Central memory CD8-positive, alpha-beta T cell (primary cell): ENCODE measurements around the gene CSF1R.

Source experiments
- ATAC-seq: fragments of 150-1000 bp; cut with Tn5 transposase; replicated peaks from 2 replicates; pipeline ENCODE4 v1.10.0; 2022; ENCODE audit warnings: mild to moderate bottlenecking, moderate FRiP score, moderate number of reproducible peaks; ENCODE audit not compliant: poor library complexity, severe bottlenecking; ENCODE audit errors: extremely low read depth
- DNase-seq, 2 donors: peaks; one replicate each; pipeline ENCODE4 v3.0.0; 2021; ENCODE audit warnings: low spot score in 2 of 2
- H3K27ac Mint-ChIP-seq: one replicate; pipeline ENCODE4 v1.8.0; 2022; ENCODE audit warnings: low read depth, mild to moderate bottlenecking, moderate library complexity, mixed read lengths
- H3K27me3 Mint-ChIP-seq: one replicate; pipeline ENCODE4 v1.8.0; 2022; ENCODE audit warnings: mixed read lengths
- H3K36me3 Mint-ChIP-seq: one replicate; pipeline ENCODE4 v1.8.0; 2022; ENCODE audit warnings: mild to moderate bottlenecking, moderate library complexity, mixed read lengths; ENCODE audit not compliant: insufficient read depth
- H3K4me1 Mint-ChIP-seq: one replicate; pipeline ENCODE4 v1.8.0; 2022; ENCODE audit warnings: mixed read lengths
- H3K4me3 Mint-ChIP-seq: one replicate; pipeline ENCODE4 v1.8.0; 2022; ENCODE audit warnings: mild to moderate bottlenecking, moderate library complexity, mixed read lengths
- H3K9me3 Mint-ChIP-seq: one replicate; pipeline ENCODE4 v1.8.0; 2022; ENCODE audit warnings: mixed read lengths

Gene CSF1R

GRCh38 chr5:150014456-150014855, 71.9 kb downstream of the CSF1R start:
- H3K27ac Mint-ChIP-seq, result no peak overlapping the region
- DNase-seq (no peak), ATAC-seq (no peak)
- H3K4me3 Mint-ChIP-seq, result no peak overlapping the region
- H3K36me3 Mint-ChIP-seq, result peaks cover 58% of the 10 kb centered on the region
- H3K9me3 Mint-ChIP-seq, result no peaks in the 10 kb centered on the region
- H3K4me1 Mint-ChIP-seq, result no peaks in the 10 kb centered on the region
- H3K27me3 Mint-ChIP-seq, result no peaks in the 10 kb centered on the region

GRCh38 chr5:150013931-150014330, 72.4 kb downstream of the CSF1R start:
- Mint-ChIP-seq H3K4me3 (no peak overlapping the region), H3K9me3 (no peaks in the 10 kb centered on the region), H3K36me3 (peaks cover 55% of the 10 kb centered on the region), H3K27ac (no peak overlapping the region), H3K4me1 (no peaks in the 10 kb centered on the region), H3K27me3 (no peaks in the 10 kb centered on the region)
- DNase-seq (no peak), ATAC-seq (no peak)

GRCh38 chr5:150009671-150010387, 76.5 kb downstream of the CSF1R start:
- Mint-ChIP-seq H3K27ac (no peak overlapping the region), H3K27me3 (no peaks in the 10 kb centered on the region), H3K36me3 (peaks cover 54% of the 10 kb centered on the region), H3K4me3 (no peak overlapping the region), H3K4me1 (peaks cover 3% of the 10 kb centered on the region), H3K9me3 (no peaks in the 10 kb centered on the region)
- no peak for DNase-seq
- no peak for ATAC-seq

- no peak for ATAC-seq
- H3K4me3 Mint-ChIP-seq, result no peak overlapping the region
- peaks cover 28% of the 10 kb centered on the region for H3K4me1 Mint-ChIP-seq
- peaks cover 45% of the 10 kb centered on the region for H3K36me3 Mint-ChIP-seq
- H3K9me3 Mint-ChIP-seq, result no peaks in the 10 kb centered on the region
- no peak for DNase-seq
- peak overlapping the region; percentile 14 for H3K27ac Mint-ChIP-seq
- no peaks in the 10 kb centered on the region for H3K27me3 Mint-ChIP-seq
Observed at GRCh38 chr5:150007050-150007449, 79.3 kb downstream of the CSF1R start.

GRCh38 chr5:150006318-150006717, 80.0 kb downstream of the CSF1R start:
- ATAC-seq (no peak), DNase-seq (no peak)
- peak overlapping the region; percentile 14 for H3K27ac Mint-ChIP-seq
- H3K36me3 Mint-ChIP-seq, result peaks cover 40% of the 10 kb centered on the region
- H3K27me3 Mint-ChIP-seq, result no peaks in the 10 kb centered on the region
- no peak overlapping the region for H3K4me3 Mint-ChIP-seq
- no peaks in the 10 kb centered on the region for H3K9me3 Mint-ChIP-seq
- peaks cover 36% of the 10 kb centered on the region for H3K4me1 Mint-ChIP-seq
